HG03103 (cell line): ENCODE data around the gene S100PBP.

Experiments
- ATAC-seq: cut with Tn5 transposase; IDR thresholded peaks from one replicate; pipeline ENCODE4 v1.9.1; 2021; ENCODE audit warnings: low read depth; ENCODE audit not compliant: unreplicated experiment

The S100PBP gene

DNA sequence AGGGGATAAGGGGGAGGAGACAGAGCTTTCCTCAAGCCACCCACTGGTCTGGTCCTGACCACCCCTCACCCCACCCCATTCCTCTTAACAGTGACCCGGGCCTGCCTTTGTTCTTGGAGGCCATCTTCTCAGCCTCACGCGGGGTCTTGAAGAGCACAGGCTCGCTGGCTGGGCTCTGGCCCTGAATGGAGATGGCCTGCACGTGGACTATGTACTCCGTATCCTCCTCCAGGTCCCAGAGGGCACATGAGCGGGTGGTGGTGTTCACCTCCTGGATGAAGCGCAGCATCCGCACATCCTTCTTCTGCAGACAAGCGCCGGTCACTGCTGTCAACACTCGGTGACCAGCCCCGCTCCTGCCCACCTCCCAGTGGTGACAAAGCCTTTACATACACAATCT is 50.6 kb downstream of the S100PBP start:
- no peak for ATAC-seq

GRCh38 chr1:32868806-32869455 is 51.5 kb downstream of the S100PBP start:
- ATAC-seq, result no peak

- no peak for ATAC-seq
These were observed 52.6 kb downstream of the S100PBP start for GRCh38 chr1:32869923-32870614.

DNA sequence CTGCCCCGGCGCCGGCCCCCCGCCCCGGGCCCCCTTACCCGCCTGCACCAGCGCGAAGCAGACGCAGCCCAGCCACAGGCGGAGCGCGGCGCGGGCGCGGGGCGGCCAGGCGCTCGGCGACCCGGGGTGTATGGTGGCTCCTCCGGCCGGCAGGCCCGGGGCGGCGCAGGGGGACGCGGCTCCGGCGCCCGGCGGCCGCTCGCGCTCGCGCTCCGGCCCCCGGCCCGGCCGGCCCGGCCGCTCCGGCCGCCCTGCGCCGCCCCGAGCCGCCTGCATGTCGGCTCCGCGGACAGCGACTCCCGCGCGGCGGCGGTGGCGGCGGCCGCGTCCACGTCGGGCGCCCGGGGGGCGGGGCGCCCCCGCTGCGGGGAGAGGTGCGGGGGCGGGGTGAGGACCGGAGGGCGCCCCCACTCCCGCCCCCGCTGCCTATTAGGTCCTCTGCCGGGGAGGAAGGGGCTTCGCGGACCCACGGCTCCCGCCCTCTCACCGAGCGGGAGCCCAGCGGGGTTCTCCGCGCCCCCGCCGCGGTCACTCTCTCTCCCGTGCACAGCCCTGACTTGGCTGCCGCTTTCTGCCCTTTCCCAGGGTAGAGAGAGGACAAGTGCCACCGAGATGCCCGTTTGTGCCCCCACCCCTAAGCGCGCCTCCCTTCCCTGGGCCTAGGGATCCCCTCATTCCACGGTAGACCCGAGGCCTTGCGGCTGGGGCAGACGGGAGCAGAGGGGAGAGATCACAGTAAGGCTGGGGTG is 53.3 kb downstream of the S100PBP start, which contains the start of gene FNDC5:
Gene FNDC5 (minus strand): TSS at position 298 of the 749 bp plus-strand sequence.
- no peak for ATAC-seq

- ATAC-seq, result no peak
These were observed 54.1 kb downstream of the S100PBP start for GRCh38 chr1:32871364-32872191.

DNA sequence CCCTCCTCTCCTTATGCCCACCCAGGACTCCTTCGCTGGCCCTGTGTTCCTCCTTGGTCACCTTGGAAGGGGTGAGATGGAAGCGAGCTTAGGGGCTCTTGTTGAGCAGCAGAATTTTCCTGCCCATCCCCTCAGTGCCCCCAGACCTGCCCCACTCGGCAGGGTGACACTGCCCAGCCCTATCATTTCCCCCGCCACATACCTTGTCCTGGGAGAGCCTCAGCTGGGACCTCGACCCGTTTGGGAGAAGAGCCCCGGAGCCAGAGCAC is 54.7 kb downstream of the S100PBP start:
- no peak for ATAC-seq

- no peak for ATAC-seq
These were observed 56.0 kb downstream of the S100PBP start for GRCh38 chr1:32873484-32873883.

GRCh38 chr1:32874860-32875752 is 57.7 kb downstream of the S100PBP start:
- ATAC-seq, result no peak

GRCh38 chr1:32876341-32877210 is 59.1 kb downstream of the S100PBP start:
- no peak for ATAC-seq

DNA sequence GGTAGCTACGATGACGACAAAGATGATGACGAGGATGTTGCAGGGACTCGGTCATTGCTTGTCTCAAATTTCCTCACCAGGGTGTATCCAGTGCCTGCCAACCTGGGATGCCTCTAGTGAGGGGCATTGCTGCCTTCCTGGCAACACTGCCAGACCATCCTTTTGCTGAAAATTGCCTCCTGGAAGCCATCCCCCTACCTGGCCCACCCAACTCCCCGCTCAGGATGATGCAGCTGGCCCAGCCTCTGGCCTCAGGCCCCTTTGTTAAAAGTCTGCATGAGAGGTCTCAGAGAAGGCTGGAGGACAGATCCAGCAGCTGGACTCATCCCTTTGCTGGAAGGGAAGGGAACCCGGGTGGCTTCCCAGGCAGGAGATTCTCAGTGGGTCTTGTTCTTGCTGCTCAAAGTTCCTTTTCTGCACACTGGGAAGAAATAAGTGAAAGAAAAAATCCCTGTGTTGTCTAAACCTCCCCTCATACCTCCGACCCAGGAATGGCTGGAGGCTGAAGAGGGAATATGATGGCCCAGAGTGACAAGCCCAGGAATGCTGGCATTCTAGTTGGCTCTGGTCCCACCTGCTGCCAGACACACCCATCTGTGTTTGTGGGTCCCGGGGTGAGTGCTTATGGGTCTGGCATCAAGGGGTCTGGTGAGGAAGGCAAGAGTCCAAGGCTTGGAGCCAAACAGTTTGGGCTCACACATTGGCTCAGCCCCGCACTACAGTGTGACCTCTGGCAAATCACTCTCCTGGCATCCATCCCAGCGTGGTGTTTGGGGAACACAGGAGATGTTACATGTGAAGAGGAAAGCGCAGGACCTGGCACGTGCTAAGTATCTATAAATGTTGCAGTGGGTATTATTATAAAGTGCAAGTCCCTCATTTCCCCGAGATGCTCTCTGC is 60.0 kb downstream of the S100PBP start:
- ATAC-seq, result no peak

DNA sequence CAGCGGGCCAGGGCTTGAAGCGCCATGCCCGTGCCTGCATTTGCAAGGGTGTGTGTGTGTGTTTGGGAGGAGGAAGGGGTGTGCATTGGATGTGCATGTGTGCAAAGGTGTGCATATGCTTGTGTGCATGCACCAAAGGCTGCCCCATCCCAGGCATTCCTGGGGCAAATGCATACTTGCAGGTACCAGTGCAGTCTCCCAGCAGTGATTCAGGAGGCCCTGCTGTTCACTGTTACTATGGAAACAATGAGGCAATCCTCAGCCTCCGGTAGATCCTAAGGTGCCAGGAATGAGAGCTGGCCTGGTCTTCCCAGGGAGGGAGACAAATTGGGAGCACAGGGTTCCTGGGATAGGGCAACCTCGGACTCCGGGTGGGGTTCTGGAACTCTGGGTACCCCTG is 60.7 kb downstream of the S100PBP start:
- no peak for ATAC-seq

- ATAC-seq, result no peak
These were observed 61.2 kb downstream of the S100PBP start for GRCh38 chr1:32878637-32879041.

- no peak for ATAC-seq
These were observed 63.8 kb downstream of the S100PBP start for GRCh38 chr1:32881291-32881690.

DNA sequence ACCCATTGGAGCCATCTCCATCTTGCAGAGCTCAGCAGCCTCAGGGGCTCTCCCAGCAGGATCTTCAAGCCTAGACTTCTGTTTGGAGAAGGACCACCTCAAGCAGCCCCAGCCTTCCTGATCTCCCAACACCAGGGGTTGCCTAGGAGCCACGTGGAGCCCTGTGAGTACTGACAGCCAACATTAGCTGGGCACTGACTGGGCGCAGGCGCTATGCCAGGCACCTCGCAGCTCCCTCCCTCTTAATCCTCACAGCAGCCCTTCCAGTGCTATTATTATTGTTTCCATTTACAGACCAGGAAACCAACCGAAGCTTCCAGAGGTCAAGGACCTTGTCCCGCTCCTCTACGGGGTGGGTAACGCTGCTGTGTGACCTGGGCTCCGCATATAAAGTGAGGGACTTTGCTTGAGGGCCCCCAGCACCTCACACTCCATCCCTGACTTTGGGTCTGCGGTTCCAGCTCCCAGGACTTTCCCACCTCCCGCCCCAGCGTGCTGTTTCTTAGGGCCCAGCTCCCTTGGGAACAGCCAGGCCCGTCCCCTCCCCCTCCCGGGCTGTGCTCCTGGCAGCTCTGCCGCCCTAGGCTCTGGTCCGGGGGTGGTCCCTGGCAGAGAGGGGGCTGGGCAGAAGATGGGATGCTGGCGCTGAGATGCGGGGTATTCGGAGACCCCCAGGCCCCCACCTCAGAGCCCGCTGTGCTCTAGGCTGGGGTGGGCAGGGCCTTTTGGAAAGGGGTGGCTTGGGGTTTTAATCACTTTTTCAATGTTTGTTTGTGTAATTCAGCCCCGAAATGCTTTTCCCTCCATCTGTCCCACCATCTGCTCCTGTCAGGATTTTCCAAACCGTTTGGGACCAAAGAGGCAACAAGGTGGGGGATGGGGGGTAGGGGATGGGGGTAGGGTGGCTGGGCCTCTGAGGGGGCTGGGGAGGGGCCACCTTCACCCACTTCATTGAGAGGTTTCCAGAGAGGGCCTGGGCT is 64.7 kb downstream of the S100PBP start:
- no peak for ATAC-seq

- no peak for ATAC-seq
These were observed 66.0 kb downstream of the S100PBP start for GRCh38 chr1:32883338-32884031.

GRCh38 chr1:32884032-32884372 is 66.5 kb downstream of the S100PBP start:
- ATAC-seq, result no peak
